ENCODE data around the gene ACAA1.
"Not testable (repeated sequence)": the region's sequence is repeated elsewhere in the genome, so short reads cannot be mapped to it uniquely, and the experiment has no call there.

The ACAA1 gene

DNA sequence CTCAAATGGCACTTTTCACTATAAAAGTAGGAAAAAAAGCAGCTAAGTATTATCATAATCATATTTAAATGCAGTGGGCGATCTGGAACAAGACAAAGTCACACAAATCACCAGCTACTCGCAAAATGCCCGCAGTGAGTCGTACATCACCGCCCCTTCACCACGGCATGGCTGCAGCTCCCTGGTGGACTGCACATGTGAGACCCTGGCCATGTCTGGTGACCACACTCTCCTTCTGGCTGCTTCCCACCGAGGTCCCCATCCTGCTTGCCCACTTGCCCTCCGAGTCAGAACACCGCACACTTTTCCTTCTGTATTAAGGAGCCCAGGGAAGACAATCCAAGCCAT is 38.6 kb downstream of the ACAA1 start:
- DNase-seq, result no peak

DNA sequence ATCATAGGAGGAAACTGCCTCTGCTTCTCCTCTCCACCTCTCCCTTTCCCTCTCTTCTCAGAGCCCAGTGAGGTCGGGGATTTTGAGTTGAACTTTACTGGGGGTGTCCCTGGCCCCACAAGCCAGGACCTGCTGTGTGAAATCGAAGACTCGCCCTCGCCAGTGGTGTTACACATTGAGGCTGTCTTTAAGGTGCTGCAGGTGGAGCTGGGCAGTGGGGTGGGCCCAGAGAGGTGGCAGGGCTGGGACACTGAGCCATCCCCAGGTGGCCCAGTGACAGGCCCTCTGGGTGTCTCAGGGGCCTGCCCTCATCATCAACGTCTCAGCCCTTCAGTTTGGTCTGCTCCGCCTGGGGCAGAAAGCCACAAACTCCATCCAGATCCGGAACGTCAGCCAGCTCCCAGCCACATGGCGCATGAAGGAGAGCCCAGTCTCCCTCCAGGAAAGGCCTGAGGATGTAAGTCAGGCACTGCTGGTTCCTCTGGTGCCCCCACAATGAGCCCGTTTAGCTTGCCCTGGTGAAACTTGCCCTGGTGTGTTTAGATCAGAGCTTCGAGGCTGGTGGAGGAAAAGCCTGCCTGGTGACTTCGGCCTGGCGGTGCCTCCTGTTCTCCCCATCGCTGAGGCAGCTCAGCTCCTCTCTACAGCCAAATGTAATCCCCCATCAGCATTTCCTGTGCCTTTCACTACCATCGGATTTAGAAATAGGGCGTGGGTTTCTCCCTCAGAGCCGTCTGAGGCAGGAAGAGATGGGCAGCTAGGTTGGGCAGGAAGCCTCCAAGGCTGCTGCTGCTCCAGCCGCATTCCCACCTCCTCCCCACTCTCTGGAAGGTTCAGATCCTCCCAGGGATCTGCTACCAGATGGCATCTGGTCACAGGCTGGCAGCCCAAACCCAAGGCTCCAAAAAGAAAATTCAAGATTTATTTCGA is 39.2 kb downstream of the ACAA1 start:
- DNase-seq, result no peak

DNA sequence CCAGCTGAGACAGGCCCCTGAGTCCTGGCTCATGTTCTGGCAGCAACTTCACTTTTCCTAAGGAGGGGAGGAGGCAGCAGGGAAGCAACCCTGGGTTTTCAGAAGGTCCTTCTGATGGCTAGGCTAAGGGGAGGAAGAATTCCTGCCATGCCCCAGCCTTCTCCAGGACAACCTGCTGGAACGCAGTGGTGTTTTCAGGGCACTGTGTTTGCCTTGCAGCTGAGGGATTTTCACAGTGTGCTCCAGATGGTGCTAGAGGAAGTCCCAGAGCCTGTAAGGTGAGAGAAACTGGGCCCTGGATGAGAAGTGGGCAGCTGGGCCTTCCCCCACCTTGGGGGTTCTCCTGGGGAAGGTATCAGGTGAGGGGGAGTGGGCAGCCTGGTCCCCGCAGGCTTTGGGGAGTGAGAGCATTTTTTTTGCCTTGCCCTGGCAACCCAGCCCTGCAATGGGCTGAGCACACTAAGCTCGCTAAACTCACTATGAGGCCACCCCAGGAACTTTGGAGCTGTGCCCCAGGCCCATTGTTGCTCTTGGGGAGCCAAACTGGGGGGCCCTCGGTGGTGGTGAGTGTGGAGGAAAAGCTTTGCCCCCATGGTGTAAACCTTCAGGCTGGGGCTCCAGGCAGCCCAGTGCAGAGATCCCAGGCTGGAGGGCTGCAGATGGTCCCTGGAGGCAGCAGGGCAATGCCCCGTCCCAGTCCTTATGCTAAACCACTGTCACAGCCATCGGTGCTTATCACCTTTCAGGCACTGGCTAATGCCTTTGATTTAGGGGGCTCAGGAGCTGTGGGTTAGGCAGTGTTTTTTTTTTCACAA is 41.1 kb downstream of the ACAA1 start:
- no peak for DNase-seq

DNA sequence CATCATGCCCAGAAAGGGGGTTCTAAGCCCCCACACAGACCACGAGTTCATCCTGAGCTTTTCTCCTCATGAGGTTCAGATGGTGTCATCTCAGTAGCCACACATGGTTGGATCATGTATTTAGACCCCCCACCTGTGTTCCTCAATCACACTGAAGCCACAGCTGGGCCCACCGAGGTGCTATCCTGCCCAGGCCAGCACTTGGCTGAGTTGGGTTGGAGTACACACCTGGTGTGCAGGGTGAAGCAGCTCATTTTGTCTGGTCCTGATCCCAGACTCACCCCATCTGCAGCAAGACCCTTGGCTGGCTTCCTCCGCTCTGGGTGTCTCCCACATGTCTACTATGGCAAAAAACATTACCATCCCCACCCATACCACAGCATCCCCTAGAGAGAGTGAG is 41.9 kb downstream of the ACAA1 start:
- DNase-seq, result no peak

DNA sequence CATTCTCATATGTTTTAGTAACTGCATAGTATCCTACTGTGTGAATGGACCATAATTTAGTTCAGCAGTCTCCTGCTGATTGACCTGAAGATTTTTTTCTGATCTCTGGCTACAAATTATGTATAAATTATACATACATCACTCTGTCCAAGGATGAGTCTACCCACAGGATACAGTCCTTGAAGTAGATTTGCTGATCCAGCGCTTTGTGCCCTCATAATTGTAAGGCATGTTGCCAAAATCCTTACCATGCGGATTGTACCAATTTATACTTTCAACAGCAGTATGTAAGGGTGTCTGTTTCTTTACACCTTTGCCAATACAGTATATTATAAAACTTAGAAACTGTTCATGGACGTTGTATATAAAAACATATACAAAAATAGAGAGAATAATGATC is 46.5 kb downstream of the ACAA1 start:
- DNase-seq, result no peak

DNA sequence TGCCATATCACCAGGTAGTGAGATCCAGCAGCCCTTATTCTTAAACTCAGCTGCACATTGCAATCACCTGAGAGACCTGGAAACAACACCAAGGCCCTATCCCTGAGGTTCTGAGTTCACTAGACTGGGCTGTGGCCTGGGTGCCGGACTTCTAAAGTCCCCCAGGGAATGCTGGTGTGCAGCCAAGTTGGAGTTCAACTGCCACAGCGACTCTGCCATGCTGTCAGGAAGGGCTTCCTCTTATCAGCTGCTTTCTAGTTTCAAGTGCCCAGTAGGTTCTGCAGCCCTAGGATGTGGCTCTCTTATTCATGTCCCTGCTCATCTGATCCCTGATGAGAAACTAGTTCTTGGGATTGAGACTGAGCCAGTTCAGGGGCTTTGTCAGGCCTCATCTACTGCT is 47.8 kb downstream of the ACAA1 start:
- no peak for DNase-seq

DNA sequence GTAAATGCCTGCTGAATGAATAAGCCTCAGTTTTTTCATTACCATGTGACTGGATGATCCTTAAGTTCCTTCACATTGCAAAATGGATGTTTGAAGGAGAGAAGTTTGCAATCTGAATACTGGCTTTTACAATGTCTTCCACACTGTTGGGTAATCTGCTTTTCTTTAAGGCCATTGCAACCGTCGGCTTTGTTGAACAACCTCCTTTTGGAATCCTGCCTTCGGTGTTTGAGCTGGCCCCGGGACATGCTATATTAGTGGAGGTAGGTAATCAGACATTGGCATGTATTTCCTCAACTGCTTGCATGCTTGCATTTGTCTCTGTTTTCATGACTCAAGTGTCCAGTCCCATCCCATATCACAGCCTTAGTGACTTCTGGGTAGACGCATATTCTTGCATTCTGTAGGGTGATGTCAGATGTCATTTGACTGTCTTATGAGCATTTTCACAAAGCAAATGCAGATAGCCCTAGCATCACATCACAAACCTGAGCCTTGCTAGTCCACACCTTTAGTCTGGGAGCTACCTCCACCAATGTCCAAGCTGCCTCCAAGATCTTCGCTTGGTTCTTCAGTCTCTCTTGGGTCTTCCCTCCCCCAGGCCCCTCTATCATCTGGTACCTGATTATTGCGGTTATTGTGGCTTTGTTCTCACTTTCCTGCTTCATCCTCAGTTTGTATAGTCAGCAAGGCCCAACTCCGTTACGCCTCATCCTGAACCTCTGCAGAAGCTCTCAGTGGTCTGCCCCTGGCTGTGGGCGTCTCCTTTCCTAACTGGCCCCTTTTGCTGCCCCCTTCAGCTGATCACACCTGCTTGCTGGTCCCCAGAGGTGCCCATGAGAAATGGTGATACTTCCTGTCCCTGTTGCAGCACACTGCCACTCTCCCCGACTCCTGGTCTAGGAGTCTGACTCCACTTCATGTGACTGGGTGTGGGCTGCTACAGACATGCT is 48.5 kb downstream of the ACAA1 start:
- no peak for DNase-seq

DNA sequence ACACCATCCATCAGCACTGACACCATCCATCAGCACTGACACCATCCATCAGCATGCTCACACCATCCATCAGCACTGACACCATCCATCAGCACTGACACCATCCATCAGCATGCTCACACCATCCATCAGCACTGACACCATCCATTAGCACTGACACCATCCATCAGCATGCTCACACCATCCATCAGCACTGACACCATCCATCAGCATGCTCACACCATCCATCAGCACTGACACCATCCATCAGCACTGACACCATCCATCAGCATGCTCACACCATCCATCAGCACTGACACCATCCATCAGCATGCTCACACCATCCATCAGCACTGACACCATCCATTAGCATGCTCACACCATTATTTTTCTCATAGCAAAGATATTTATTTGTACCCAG is 49.6 kb downstream of the ACAA1 start:
- DNase-seq, result not testable (repeated sequence)

DNA sequence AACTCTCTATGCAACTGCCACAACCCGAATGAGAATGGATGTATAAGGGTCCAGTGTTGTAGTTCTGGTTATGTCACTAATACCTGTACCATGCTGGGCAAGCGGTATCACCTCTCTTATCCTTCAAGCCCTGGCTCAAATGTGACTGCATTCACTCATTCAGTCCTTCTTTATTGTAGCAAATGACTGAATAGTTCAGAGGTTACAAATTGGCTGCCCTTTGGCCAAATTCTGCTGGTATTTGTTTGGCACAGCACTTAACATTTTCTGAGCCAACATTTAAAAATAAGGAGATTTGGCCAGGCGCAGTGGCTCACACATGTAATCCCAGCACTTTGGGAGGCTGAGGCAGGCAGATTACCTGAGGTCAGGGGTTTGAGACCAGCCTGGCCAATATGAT is 50.4 kb downstream of the ACAA1 start:
- DNase-seq, result no peak

DNA sequence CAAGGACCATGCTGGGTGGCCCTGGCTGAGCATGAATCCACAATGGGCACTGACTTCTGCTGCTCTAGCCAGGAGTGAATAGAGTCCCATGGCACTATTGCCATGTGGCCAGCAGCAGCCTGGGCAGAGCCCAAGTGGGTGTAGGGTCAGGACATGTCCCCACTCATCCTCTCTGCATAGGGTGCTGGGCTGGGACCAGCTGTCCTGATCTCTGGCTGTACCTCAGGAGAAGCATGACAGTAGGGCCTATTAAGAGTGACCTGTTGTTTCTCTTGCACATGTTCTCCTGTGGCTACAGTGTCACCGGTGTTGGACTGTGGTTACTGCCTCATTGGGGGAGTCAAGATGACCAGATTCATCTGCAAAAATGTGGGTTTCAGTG is 51.0 kb downstream of the ACAA1 start:
- no peak for DNase-seq

DNA sequence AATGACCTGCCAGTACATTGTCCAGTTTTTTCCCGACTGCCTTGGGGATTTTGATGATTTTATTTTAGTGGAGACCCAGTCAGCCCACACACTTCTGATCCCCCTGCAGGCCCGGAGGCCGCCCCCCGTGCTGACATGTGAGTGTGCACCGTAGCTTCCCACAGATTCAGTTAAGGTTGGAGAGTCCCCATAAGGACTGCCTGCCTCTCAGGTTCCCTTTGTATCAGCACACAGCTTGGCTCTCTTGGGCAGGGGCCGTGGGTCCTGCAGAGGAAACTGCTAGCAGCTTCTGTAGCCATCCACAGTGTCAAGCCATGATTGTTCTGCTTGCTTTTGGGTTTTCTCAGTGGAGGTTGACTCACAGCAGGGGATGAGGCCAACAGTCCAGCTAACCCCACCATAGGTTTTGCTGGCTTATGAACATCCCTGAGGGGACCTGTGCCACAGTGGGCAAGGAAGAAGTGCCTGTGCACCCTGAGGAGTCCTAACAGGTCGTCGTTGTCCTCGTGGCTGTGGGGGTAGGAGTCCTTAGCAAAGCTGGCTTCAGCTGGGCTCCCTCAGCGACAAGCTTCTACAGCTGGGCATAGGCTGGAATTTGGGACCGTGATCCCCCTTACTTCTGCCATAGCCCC is 51.5 kb downstream of the ACAA1 start:
- DNase-seq, result no peak

DNA sequence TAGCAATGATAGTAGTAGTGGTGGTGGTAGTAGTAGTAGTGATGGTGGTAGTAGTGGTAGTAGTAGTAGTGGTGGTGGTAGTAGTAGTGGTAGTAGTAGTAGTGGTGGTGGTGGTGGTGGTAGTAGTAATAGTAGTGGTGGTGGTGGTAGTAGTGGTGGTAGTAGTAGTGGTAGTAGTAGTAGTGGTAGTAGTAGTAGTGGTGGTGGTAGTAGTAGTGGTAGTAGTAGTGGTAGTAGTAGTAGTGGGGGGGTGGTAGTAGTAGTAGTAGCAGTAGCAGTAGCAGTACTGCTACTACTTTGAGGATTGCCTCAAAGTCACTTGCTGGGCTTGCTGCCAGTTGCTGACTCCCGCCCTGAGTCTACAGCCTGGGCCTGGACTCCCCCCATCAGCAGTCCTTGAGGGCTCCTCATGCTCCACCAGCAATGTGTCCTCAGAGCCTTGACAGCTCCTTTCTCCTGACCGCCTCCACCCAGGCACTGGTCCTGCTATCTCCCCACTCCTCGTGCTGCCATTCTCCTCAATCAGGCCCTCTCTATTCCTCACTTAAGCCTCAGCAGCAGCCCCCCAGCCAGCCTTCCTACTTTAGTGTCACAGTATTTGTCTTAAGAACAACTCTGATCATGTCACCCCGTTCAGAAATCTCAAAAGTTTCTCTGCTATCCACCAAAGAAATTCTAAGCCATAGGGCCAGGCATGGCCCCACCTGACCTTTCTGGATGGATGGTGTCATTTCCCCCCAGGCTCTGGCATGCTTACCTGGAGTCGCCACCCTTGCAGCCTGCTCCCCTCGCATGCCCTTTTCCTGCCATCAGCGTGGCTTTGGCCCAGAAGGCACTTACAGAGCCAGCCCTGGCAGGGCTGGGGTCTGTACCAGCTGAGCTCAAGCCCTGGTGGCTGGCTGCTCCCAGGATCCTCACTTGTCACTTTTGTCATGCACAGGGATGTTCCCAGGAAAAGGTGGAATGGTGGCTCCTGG is 52.3 kb downstream of the ACAA1 start:
- DNase-seq, result no peak

DNA sequence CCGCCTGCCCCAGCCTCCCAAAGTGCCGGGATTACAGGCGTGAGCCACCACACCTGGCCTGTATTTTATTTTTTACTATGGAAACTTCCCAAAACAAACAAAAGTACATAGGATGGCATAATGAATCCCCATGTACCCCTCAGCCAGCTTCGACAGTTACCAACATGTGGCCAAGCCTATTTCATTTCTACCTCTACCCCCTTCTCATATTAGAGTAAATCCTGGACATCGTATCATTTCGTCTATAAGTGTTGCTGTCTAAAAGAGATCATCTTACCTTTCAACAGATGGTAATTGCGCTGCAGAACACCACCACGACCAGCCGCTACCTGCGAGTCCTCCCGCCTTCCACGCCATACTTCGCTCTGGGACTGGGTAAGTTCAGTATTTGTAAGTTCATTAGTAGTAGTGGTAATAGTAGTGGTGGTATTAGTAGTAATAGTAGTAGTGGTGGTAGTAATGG is 53.0 kb downstream of the ACAA1 start:
- no peak for DNase-seq

DNA sequence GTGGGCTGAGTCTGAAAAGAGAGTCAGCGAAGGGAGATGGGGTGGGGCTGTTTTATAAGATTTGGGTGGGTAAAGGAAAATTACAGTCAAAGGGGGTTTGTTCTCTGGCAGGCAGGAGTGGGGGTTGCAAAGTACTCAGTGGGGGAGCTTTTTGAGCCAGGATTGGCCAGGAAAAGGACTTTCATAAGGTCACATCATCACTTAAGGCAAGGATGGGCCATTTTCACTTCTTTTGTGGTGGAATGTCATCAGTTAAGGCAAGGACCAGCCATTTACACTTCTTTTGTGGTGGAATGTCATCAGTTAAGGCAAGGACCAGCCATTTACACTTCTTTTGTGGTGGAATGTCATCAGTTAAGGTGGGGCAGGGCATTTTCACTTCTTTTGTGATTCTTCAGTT is 53.7 kb downstream of the ACAA1 start:
- DNase-seq, result not testable (repeated sequence)

DNA sequence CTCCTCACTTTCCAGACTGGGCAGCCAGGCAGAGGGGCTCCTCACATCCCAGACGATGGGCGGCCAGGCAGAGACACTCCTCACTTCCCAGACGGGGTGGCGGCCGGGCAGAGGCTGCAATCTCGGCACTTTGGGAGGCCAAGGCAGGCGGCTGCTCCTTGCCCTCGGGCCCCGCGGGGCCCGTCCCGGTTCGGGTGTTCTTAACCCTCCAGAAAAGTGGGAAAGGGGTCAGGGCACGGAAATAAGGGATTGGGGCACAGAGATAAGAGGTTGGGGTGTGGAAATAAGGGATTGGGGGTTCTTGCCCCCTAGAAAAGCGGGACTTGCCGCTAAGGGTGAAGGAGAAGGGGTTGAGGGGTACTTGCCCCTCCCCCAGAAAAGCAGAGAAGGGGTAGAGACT is 54.6 kb downstream of the ACAA1 start:
- not testable (repeated sequence) for DNase-seq

DNA sequence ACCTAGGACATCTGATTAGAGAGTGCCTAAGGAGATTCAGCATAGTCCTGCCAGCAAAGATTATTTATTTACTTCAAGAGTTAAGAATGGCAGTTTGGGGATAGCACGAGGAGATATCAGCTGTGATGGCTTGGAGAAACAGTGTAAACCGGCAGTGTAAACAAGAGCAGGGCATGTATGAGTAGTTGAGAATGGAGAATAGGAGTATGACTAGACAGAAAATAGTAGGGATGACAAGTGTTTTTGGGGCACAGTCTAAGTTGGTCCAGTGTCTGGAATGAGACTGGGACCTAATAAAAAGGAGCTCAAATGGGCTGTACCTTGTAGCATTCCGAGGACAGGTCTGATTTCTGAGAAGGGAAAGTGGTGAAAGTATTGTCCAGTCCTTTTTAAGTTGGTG is 59.9 kb downstream of the ACAA1 start:
- not testable (repeated sequence) for DNase-seq
